C4-2B (cell line): ENCODE results near the gene PEPD.

Experiments
- ZFX ChIP-seq: fragments of 450-650 bp; IDR thresholded peaks from 2 replicates; pipeline ENCODE4 v1.6.1; 2017
- TF ChIP-seq, protein P1 (sequence below): fragments of 450-650 bp; conservative IDR thresholded peaks from 2 replicates; pipeline ENCODE4 v1.5.1; 2017; ENCODE audit warnings: mild to moderate bottlenecking

DNA sequence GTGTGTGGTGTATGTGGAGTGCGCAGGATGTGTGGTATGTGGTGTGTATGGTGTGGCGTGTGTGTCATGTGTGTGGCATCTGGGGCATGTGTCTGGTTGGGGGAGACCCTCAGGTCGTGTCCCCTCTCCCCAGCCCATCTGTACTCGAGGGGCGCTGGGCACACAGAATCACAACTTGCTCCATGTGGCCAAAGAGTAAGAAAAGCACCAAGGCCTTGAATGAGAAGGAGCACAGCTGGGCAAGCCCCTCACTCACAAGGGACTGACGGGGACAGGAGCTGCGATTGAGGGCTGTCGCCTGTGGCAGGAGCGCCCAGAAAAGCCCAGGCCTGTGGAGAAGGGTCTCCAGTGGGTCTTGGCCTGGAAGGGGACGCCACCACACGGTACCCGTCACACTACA, 62.8 kb downstream of the PEPD start:
- TF ChIP-seq, protein P1, sequence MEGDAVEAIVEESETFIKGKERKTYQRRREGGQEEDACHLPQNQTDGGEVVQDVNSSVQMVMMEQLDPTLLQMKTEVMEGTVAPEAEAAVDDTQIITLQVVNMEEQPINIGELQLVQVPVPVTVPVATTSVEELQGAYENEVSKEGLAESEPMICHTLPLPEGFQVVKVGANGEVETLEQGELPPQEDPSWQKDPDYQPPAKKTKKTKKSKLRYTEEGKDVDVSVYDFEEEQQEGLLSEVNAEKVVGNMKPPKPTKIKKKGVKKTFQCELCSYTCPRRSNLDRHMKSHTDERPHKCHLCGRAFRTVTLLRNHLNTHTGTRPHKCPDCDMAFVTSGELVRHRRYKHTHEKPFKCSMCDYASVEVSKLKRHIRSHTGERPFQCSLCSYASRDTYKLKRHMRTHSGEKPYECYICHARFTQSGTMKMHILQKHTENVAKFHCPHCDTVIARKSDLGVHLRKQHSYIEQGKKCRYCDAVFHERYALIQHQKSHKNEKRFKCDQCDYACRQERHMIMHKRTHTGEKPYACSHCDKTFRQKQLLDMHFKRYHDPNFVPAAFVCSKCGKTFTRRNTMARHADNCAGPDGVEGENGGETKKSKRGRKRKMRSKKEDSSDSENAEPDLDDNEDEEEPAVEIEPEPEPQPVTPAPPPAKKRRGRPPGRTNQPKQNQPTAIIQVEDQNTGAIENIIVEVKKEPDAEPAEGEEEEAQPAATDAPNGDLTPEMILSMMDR = no peak
- TF ChIP-seq ZFX = no peak
